NCI-H128 (cell line): Measurements from ENCODE around the gene VWC2.

Source experiments
- DNase-seq: peaks from one replicate; lab custom pipeline; 2025; ENCODE audit not compliant: unreplicated experiment; lab: John Stamatoyannopoulos, UW

Gene VWC2

DNA sequence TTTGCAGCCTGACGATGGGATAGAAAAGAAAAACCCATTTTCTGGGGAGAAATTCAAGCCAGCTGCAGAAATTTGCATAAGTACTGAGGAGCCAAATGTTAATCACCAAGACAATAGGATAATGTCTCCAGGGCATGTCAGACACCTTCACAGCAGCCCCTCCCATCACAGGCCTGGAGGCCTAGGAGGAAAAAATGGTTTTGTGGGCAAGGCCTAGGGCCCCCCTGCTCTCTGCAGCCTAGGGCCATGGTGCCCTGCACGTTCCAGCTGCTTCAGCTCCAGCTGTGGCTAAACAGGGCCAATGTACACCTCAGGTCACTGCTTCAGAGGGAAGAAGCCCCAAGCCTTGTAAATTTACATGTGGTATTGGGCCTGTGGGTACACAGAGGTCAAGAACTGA, 158.2 kb downstream of the VWC2 start:
- no peak for DNase-seq

DNA sequence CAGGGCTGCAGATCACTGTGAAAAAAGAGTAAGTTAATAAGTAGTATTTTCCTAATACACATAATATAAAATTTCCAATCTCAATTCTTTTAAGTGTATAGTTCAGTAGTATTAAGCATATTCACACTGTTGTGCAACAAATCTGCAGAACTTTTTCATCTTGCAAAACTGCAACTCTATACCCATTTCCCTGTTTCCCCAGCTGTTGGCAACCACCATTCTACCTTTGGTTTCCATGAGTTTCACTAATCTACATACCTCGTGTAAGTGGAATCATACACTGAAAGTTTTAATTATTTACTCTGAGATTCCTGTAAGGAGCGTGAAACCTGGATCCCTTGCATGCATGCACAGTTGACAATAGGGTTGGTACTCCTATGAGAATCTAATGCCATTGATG, 164.2 kb downstream of the VWC2 start:
- DNase-seq, result no peak
